Mesodermal cell (in vitro differentiated cells): ENCODE measurements around the gene GAB2.
"Not testable (repeated sequence)": the region's sequence is repeated elsewhere in the genome, so short reads cannot be mapped to it uniquely, and the experiment has no call there.

Experiments used
- H3K27ac ChIP-seq: 2 replicates; pipeline ENCODE4 v1.7.0; 2013; ENCODE audit warnings: mild to moderate bottlenecking, low read depth, low read length, moderate library complexity; ENCODE audit not compliant: severe bottlenecking
- H3K36me3 ChIP-seq: 2 replicates; pipeline ENCODE4 v1.7.1; 2013; ENCODE audit warnings: mild to moderate bottlenecking, low read length, moderate library complexity; ENCODE audit not compliant: control insufficient read depth, insufficient read depth
- H3K4me1 ChIP-seq: one replicate; pipeline ENCODE4 v1.7.1; 2013; ENCODE audit warnings: mild to moderate bottlenecking, low read length; ENCODE audit not compliant: insufficient read depth, control insufficient read depth, poor library complexity, severe bottlenecking
- H3K4me3 ChIP-seq: 2 replicates; pipeline ENCODE4 v1.7.0; 2013; ENCODE audit warnings: low read length, control low read depth, mild to moderate bottlenecking; ENCODE audit not compliant: insufficient read depth, poor library complexity, severe bottlenecking; ENCODE audit errors: extremely low read depth
- H3K9me3 ChIP-seq: 2 replicates; pipeline ENCODE4 v1.7.1; 2013; ENCODE audit warnings: mild to moderate bottlenecking, low read length, moderate library complexity; ENCODE audit not compliant: control insufficient read depth
- WGBS, 2 experiments: methylation state at CpG; one replicate each; pipeline ENCODE4 v1.1.5; 2013; ENCODE audit warnings: missing lambda C conversion rate in 2 of 2; ENCODE audit not compliant: insufficient coverage in 2 of 2; 5-methylcytosine and 5-hydroxymethylcytosine counted together

GAB2 gene

DNA sequence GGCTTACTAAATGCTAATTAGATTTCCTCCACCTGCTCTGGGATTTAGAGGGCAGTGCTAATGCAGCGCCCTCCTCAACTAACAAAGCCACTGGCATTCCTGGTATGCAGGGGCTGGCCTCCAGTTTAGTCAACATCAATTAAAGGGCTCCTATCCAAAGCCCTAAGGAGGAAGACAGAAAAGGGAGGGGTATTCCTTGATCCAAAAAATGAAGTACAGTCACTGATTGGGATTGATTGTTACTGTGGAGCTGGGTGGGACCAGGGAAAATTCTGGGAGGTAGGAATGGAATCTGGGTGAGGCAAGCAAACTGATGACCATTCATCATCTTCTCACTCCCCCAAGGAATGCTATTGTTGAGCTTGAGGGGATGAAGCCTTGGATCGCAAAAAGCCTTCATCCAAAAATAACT is 52.2 kb downstream of the GAB2 start:
- Histone ChIP-seq H3K36me3 (no peaks in the 10 kb centered on the region), H3K27ac (peak overlapping the region; percentile 51), H3K9me3 (no peaks in the 10 kb centered on the region), H3K4me1 (peaks cover 6% of the 10 kb centered on the region), H3K4me3 (no peak overlapping the region)
- WGBS, 2 experiments: 0 to 51% methylated on average over 1 to 2 of the region's 2 CpGs

DNA sequence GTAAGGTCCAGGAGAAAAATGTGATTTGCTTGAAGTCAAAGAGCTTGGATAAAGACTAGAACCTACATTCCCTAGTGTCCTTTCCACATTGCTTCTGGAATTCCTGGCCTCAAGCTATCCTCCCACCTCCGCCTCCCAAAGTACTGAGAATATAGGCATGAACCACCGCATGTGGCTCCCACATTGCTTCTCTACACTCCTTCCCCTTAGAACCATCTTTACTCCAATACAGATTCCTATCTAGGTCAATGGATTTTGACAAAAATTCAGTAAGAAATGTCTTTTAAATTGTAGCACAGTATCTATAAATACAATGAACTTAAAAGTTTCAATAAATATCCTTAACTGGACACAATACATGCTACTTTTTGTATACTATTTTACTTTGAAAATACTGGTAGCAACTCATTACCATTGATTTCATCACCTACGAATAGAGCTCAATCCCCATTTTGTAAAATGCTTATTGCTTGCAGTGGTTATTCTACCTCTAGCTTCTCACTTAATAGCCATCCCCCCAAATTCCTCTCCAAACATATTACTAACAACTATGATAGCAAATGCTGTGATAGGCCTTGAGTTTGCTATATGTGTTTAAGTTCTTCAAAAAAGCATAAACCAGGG is 53.4 kb downstream of the GAB2 start:
- Histone ChIP-seq H3K27ac (no peak overlapping the region), H3K4me3 (no peak overlapping the region), H3K36me3 (no peaks in the 10 kb centered on the region), H3K9me3 (no peaks in the 10 kb centered on the region), H3K4me1 (peaks cover 6% of the 10 kb centered on the region)
- 82 to 100% methylated on average over 2 to 3 of the region's 3 CpGs for WGBS, 2 experiments

DNA sequence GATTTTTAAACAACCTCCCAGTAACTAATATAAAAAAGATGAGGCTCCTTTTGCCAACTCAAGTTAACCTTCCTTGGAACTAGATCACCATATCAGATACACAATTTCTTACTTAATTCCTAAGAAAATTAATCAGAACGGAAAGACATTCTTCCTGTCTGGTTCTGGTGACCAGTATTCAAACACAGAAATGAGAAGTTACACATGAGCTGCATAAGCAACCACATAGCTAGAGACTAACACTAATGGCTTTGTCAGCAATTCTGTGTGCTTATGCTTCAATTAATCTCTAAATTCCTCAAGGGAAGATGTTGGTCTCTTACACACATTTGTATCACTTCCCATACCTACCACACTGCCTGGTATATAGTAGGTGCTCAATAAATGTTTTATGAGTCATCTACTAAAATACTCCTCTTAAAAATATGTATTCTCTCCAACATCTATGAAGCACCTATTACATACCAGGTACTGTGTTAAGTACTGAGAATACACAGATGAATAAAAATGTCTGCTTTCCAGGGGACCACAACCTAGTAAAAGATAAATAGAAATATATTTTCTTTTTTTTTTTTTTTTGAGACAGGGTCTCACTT is 54.5 kb downstream of the GAB2 start:
- Histone ChIP-seq H3K9me3 (no peaks in the 10 kb centered on the region), H3K4me3 (no peak overlapping the region), H3K27ac (no peak overlapping the region), H3K36me3 (no peaks in the 10 kb centered on the region), H3K4me1 (peaks cover 6% of the 10 kb centered on the region)
- WGBS, 2 experiments: 83 to 92% methylated on average over 1 of the region's 1 CpG

DNA sequence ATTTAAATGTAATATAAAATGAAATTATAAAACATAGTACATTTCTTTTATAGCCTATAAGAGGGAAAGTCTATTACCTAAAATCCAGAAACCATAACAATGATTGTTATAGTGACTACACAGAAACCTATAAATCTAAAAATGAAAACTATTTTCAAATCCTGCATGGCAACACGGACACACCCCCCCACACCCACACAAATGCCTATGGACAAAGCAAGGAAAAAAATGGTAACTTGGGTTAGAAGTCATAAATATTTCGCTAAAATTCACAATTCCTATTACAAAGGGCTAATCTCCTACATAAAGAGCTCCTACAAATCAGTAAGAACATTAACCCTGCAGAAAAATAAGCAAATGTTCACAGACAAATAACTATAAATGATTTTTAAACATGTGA is 56.4 kb downstream of the GAB2 start:
- no peak overlapping the region for H3K27ac ChIP-seq
- no CpG with 5 or more reads among the region's 2 CpGs for WGBS, 2 experiments
- no peaks in the 10 kb centered on the region for H3K36me3 ChIP-seq
- peaks cover 6% of the 10 kb centered on the region for H3K4me1 ChIP-seq
- no peak overlapping the region for H3K4me3 ChIP-seq
- H3K9me3 ChIP-seq: no peaks in the 10 kb centered on the region

DNA sequence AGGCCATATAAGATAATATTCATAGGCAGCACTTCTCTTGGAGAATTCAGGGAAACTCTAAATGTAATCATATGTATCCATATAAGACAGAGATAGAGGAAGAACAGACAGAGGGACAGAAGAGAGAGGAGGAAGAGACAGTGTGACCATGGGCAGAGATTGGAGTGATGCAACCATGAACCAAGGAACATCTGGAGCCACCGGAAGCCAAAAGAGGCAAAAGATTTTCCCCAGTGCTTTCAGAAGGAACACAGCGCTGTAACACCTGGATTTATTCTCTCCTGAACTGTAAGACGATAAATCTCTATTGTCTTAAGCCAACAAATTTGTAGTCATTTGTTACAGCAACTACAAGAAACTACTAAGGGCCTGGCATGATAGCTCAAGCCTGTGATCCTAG is 57.7 kb downstream of the GAB2 start:
- Histone ChIP-seq H3K4me3 (no peak overlapping the region), H3K27ac (no peak overlapping the region), H3K4me1 (peaks cover under 1% of the 10 kb centered on the region), H3K36me3 (no peaks in the 10 kb centered on the region), H3K9me3 (no peaks in the 10 kb centered on the region)
- WGBS, 2 experiments: 90 to 96% methylated on average over 3 of the region's 3 CpGs

DNA sequence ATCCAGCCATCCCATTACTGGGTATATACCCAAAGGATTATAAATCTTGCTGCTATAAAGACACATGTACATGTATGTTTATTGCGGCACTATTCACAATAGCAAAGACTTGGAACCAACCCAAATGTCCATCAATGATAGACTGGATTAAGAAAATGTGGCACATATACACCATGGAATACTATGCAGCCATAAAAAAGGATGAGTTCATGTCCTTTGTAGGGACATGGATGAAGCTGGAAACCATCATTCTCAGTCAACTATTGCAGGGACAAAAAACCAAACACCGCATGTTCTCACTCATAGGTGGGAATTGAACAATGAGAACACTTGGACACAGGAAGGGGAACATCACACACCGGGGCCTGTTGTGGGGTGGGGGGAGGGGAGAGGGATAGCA is 59.7 kb downstream of the GAB2 start:
- H3K27ac ChIP-seq, H3K4me3 ChIP-seq, H3K36me3 ChIP-seq, H3K9me3 ChIP-seq, H3K4me1 ChIP-seq: not testable (repeated sequence)
- no CpG with 5 or more reads among the region's 3 CpGs for WGBS, 2 experiments

DNA sequence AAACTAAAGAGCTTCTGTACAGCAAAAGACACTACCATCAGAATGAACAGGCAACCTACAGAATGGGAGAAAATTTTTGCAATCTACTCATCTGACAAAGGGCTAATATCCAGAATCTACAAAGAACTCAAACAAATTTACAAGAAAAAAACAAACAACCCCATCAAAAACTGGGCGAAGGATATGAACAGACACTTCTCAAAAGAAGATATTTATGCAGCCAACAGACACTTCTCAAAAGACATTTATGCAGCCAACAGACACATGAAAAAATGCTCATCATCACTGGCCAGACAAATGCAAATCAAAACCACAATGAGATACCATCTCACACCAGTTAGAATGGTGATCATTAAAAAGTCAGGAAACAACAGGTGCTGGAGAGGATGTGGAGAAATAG is 60.2 kb downstream of the GAB2 start:
- not testable (repeated sequence) for H3K4me1 ChIP-seq, H3K27ac ChIP-seq, H3K4me3 ChIP-seq, H3K36me3 ChIP-seq, H3K9me3 ChIP-seq
- 50% methylated on average over 1 of the region's 1 CpG; no CpG with 5 or more reads in 1 of the 2 experiments for WGBS, 2 experiments

DNA sequence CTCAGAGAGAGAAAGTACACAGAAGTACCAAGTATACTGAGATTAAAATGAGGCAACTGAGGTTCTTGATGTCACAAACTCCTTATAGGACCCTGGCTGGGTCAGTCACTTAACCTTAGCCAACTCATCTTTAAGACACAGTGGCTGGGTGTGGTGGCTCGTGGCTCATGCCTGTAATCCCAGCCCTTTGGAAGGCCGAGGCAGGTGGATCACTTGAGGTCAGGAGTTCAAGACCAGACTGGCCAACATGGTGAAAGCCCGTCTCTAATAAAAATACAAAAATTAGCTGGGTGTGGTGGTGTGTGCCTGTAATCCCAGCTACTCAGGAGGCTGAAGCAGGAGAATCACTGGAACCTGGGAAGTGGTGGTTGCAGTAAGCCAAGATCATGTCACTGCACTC is 61.9 kb downstream of the GAB2 start:
- peaks cover 21% of the 10 kb centered on the region for H3K4me1 ChIP-seq
- not testable (repeated sequence) for H3K27ac ChIP-seq, H3K9me3 ChIP-seq, H3K4me3 ChIP-seq, H3K36me3 ChIP-seq
- 87 to 93% methylated on average over 2 to 3 of the region's 3 CpGs for WGBS, 2 experiments

DNA sequence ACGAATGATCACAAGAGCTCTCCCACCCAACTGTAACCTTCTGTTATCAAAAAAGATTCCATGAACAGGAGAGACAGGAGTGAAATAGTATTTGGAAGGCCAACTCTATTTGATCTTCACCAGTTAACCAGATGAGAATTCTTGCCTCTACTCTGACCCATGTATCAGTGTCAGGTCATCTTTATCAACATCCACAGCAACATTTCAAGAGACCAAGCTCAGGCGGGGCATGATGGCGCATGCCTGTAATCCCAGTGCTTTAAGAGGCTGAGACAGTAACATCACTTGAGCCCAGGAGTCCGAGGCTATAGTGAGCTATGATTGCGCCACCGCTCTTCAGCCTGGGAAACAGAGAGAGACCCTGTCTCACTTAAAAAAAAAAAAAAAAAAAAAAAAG is 62.3 kb downstream of the GAB2 start:
- whole genome bisulfite sequencing, 2 experiments: 88 to 93% methylated on average over 2 to 3 of the region's 6 CpGs
- no peaks in the 10 kb centered on the region for H3K36me3 ChIP-seq
- peak overlapping the region; percentile 7 for H3K27ac ChIP-seq
- H3K9me3 ChIP-seq: no peaks in the 10 kb centered on the region
- peaks cover 25% of the 10 kb centered on the region for H3K4me1 ChIP-seq
- no peak overlapping the region for H3K4me3 ChIP-seq

DNA sequence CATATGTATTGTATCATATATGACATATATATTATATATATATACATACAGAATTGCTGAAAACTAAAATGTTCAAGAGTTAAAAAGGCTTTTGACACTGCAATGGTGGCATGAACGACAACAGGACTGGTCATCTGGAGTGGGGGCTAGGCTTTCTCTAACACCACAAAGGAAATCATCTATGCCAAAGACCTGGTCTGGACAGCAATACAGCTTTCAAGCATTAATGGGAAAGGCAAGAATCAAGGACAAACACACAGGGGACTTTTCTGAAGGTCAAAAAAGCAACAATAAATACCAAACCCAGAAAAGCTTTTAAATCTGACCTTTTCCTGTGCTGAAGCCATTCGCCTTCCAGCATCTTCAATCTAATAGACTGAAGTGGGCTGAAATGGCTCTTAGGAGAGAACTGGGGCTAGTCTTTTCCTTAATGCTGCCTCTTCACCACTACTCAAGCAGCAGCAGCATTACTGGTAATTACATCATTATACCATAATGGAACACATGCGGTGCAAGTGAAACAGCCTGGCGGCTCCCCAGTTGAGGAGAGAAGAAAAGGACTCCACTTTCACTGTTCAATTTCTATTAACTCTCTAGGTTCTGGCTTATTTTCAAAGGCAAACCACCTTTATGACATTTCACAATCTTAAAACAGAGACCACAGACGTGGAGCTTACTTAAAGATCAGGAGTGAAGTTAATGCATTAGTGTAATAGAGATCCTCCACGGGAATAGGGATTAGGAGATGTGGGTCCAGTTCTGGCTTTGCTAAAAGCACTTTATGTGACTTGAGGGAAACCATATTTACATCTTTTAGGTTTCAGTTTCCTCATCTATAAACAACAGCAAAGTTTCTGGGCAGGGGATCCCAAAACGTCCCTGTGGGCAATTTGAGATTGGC is 63.0 kb downstream of the GAB2 start:
- Histone ChIP-seq H3K4me3 (no peak overlapping the region), H3K27ac (peak overlapping the region; percentile 7)
- WGBS, 2 experiments: 61 to 83% methylated on average over 1 to 3 of the region's 7 CpGs

More for the DNA sequence above, 63.0 kb downstream of the GAB2 start:
- peaks cover 32% of the 10 kb centered on the region for H3K4me1 ChIP-seq
- no peaks in the 10 kb centered on the region for H3K36me3 ChIP-seq
- H3K9me3 ChIP-seq: no peaks in the 10 kb centered on the region
